HepG2 (cell line): Measurements from ENCODE around the gene ZXDC. TPM values are rescaled to one million over a fixed set of nuclear protein-coding genes. Genes with fewer than 3 reads are reported as not detected.

Experiments used
- CAMTA2 ChIP-seq: sonication (generic); formaldehyde crosslinking; IDR thresholded peaks from 2 replicates; pipeline ENCODE4 v1.4.0; 2020; ENCODE audit warnings: mild to moderate bottlenecking, missing genetic modification reagents, borderline replicate concordance
- HOXD1 ChIP-seq: sonication (generic); formaldehyde crosslinking; IDR thresholded peaks from 2 replicates; pipeline ENCODE4 v1.5.0; 2020; ENCODE audit warnings: missing genetic modification reagents
- IKZF4 ChIP-seq: sonication (generic); formaldehyde crosslinking; IDR thresholded peaks from 2 replicates; pipeline ENCODE4 v1.5.1; 2020; ENCODE audit warnings: borderline replicate concordance, mild to moderate bottlenecking, low read depth, missing genetic modification reagents; ENCODE audit errors: not compliant biosample characterization
- KDM5A ChIP-seq: fragments of 200-600 bp; sonication (generic); IDR thresholded peaks from 2 replicates; pipeline ENCODE4 v1.7.0; 2018; ENCODE audit warnings: antibody characterized with exemption, mild to moderate bottlenecking, low read length, borderline replicate concordance
- MTA1 ChIP-seq: sonication (generic); formaldehyde crosslinking; IDR thresholded peaks from 2 replicates; pipeline ENCODE4 v1.4.0; 2020; ENCODE audit warnings: missing genetic modification reagents, mild to moderate bottlenecking, borderline replicate concordance
- NFKBIZ ChIP-seq: IDR thresholded peaks from 2 replicates; pipeline ENCODE4 v1.6.1; 2018; ENCODE audit warnings: missing genetic modification reagents, missing compliant biosample characterization
- NR2F1 ChIP-seq, 2 experiments: fragments of 450-650 bp in 1 of 2; formaldehyde crosslinking in 1 of 2; IDR thresholded peaks; 2 replicates each; pipeline versions ENCODE4 v1.5.0 to v1.6.1; 2016 to 2020; ENCODE audit warnings: mild to moderate bottlenecking in 1 of 2, missing compliant biosample characterization in 1 of 2, missing genetic modification reagents in 1 of 2, moderate library complexity in 1 of 2
- PAF1 ChIP-seq: IDR thresholded peaks from 2 replicates; pipeline ENCODE4 v1.6.1; 2016; ENCODE audit warnings: missing genetic modification reagents, missing compliant biosample characterization
- SP1 ChIP-seq, 2 experiments: fragments of 450-650 bp in 1 of 2; sonication (generic) in 1 of 2; formaldehyde crosslinking in 1 of 2; IDR thresholded peaks; 2 replicates each; pipeline versions ENCODE4 v1.4.0 to v1.6.1; 2016 to 2020; ENCODE audit warnings: missing genetic modification reagents in 1 of 2
- TCF12 ChIP-seq, 2 experiments: fragments of 450-650 bp in 1 of 2; sonication (generic) in 1 of 2; formaldehyde crosslinking in 1 of 2; IDR thresholded peaks; 2 replicates each; pipeline versions ENCODE4 v1.6.1 to v1.8.0; 2017 to 2022; ENCODE audit warnings: antibody characterized with exemption in 1 of 2, mild to moderate bottlenecking in 1 of 2, missing genetic modification reagents in 1 of 2, moderate library complexity in 1 of 2
- ZMYM3 ChIP-seq: sonication (generic); formaldehyde crosslinking; IDR thresholded peaks from 2 replicates; pipeline ENCODE4 v1.5.1; 2020; ENCODE audit warnings: mild to moderate bottlenecking, missing genetic modification reagents
- ZNF768 ChIP-seq: sonication (generic); formaldehyde crosslinking; IDR thresholded peaks from 2 replicates; pipeline ENCODE4 v1.4.0; 2020; ENCODE audit warnings: missing genetic modification reagents
- polyA plus RNA-seq, 8 experiments: library from polyadenylated mRNA; depleted of rRNA in 3 of 8; stranded (reverse) in 7 of 8; unstranded in 1 of 8; fragments of >200 nt; fragmentation: Illumina TruSeq in 4 of 8; extraction: Trizol in 4 of 8; gene quantifications; 2 replicates each; pipeline versions ENCODE4 v1.2.1 to v1.2.3, GENCODE V29; 2011 to 2016; ENCODE audit warnings: low read depth in 4 of 8, missing spikeins in 1 of 8, mixed read lengths in 1 of 8; ENCODE audit not compliant: insufficient read depth in 1 of 8
- total RNA-seq, 5 experiments: library from RNA; depleted of rRNA; stranded (reverse); fragments of >200 nt; fragmentation: Illumina TruSeq; extraction: Trizol; gene quantifications; 2 replicates each; pipeline ENCODE4 v1.2.3, GENCODE V29; 2016; ENCODE audit warnings: low read depth in 1 of 5
- TF ChIP-seq, protein P1 (sequence below), 2 experiments: sonication (generic) in 1 of 2; formaldehyde crosslinking in 1 of 2; IDR thresholded peaks; 2 replicates each; pipeline versions ENCODE4 v1.4.0 to v1.6.1; 2016 to 2020; ENCODE audit warnings: borderline replicate concordance in 1 of 2, low read depth in 1 of 2, mild to moderate bottlenecking in 1 of 2, missing genetic modification reagents in 1 of 2
- TF ChIP-seq, protein P2 (sequence below): sonication (generic); formaldehyde crosslinking; IDR thresholded peaks from 2 replicates; pipeline ENCODE4 v1.4.0; 2020; ENCODE audit warnings: low read depth, mild to moderate bottlenecking, missing genetic modification reagents
- TF ChIP-seq, protein P3 (sequence below): sonication (generic); formaldehyde crosslinking; IDR thresholded peaks from 2 replicates; pipeline ENCODE4 v1.5.0; 2020; ENCODE audit warnings: missing genetic modification reagents, mild to moderate bottlenecking, borderline replicate concordance
- TF ChIP-seq, protein P4 (sequence below): sonication (generic); formaldehyde crosslinking; IDR thresholded peaks from 2 replicates; pipeline ENCODE4 v1.4.0; 2020; ENCODE audit warnings: missing genetic modification reagents
- TF ChIP-seq, protein P5 (sequence below): sonication (generic); formaldehyde crosslinking; conservative IDR thresholded peaks from 2 replicates; pipeline ENCODE4 v1.5.0; 2020; ENCODE audit warnings: missing genetic modification reagents

The ZXDC gene
- total and polyA plus RNA-seq, 2 of the 13 experiments (the other 11 are each of a cell fraction or from before 2014, with no cell fraction given) = 17.6 to 21.2 TPM

DNA sequence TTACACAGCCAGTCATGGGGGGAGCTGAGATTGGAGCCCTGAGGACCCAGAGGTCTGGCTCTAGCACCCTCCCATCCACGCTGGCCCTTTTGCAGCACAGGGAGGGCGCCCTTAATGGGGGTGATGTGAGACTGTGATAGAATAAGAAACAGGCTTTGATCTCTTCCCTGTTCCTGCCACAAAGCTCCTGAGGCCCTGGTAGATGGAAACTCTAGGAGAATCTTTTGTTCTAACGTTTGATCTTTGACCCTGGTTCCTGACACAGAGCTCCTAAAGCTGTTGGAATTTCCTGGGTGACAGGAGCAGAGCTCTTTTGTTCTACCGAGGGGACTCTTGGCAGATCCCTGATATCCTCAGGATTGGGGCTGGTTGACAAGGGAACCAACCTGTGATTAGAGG, 43.1 kb upstream of the ZXDC start (continued):
- TF ChIP-seq, protein P1, sequence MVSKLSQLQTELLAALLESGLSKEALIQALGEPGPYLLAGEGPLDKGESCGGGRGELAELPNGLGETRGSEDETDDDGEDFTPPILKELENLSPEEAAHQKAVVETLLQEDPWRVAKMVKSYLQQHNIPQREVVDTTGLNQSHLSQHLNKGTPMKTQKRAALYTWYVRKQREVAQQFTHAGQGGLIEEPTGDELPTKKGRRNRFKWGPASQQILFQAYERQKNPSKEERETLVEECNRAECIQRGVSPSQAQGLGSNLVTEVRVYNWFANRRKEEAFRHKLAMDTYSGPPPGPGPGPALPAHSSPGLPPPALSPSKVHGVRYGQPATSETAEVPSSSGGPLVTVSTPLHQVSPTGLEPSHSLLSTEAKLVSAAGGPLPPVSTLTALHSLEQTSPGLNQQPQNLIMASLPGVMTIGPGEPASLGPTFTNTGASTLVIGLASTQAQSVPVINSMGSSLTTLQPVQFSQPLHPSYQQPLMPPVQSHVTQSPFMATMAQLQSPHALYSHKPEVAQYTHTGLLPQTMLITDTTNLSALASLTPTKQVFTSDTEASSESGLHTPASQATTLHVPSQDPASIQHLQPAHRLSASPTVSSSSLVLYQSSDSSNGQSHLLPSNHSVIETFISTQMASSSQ (IDR thresholded peaks at IDR 0.05; ENCODE audit: low read depth) = no peak
- TF ChIP-seq, protein P1 (CRISPR knock-in tag; IDR thresholded peaks at IDR 0.05; ENCODE audit: borderline replicate concordance) = no peak
- TF ChIP-seq IKZF4 = no peak
- peak; percentile 10 to 58; a peak in 2 of 4 replicates for TF ChIP-seq NR2F1 (CRISPR knock-in tag; IDR thresholded peaks at IDR 0.05)
- TF ChIP-seq, protein P2, sequence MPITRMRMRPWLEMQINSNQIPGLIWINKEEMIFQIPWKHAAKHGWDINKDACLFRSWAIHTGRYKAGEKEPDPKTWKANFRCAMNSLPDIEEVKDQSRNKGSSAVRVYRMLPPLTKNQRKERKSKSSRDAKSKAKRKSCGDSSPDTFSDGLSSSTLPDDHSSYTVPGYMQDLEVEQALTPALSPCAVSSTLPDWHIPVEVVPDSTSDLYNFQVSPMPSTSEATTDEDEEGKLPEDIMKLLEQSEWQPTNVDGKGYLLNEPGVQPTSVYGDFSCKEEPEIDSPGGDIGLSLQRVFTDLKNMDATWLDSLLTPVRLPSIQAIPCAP (CRISPR knock-in tag) = no peak
- TF ChIP-seq, protein P3, sequence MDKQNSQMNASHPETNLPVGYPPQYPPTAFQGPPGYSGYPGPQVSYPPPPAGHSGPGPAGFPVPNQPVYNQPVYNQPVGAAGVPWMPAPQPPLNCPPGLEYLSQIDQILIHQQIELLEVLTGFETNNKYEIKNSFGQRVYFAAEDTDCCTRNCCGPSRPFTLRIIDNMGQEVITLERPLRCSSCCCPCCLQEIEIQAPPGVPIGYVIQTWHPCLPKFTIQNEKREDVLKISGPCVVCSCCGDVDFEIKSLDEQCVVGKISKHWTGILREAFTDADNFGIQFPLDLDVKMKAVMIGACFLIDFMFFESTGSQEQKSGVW (CRISPR knock-in tag) = no peak
- peak; percentile 23; the same call in 1 of the 2 replicates for TF ChIP-seq MTA1 (CRISPR knock-in tag)
- TF ChIP-seq NFKBIZ = no peak
- no peak for TF ChIP-seq SP1 (IDR thresholded peaks at IDR 0.05)
- no peak for TF ChIP-seq SP1 (CRISPR knock-in tag; IDR thresholded peaks at IDR 0.05)
- no peak for TF ChIP-seq CAMTA2 (CRISPR knock-in tag)
- 0 out of 2 replicates have a peak, but pooled peaks have one; percentile 5 for TF ChIP-seq ZNF768 (CRISPR knock-in tag)
- TF ChIP-seq, protein P4, sequence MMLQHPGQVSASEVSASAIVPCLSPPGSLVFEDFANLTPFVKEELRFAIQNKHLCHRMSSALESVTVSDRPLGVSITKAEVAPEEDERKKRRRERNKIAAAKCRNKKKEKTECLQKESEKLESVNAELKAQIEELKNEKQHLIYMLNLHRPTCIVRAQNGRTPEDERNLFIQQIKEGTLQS (CRISPR knock-in tag) = no peak
- TF ChIP-seq ZMYM3 = no peak
- no peak for TF ChIP-seq HOXD1
- TF ChIP-seq KDM5A = no peak
- TF ChIP-seq PAF1 (CRISPR knock-in tag) = no peak
- TF ChIP-seq TCF12 (IDR thresholded peaks at IDR 0.05) = no peak
- TF ChIP-seq TCF12 (CRISPR knock-in tag; IDR thresholded peaks at IDR 0.05) = no peak
- TF ChIP-seq, protein P5, sequence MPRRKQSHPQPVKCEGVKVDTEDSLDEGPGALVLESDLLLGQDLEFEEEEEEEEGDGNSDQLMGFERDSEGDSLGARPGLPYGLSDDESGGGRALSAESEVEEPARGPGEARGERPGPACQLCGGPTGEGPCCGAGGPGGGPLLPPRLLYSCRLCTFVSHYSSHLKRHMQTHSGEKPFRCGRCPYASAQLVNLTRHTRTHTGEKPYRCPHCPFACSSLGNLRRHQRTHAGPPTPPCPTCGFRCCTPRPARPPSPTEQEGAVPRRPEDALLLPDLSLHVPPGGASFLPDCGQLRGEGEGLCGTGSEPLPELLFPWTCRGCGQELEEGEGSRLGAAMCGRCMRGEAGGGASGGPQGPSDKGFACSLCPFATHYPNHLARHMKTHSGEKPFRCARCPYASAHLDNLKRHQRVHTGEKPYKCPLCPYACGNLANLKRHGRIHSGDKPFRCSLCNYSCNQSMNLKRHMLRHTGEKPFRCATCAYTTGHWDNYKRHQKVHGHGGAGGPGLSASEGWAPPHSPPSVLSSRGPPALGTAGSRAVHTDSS = no peak
